H54 (cell line): ENCODE data around the gene CBX6.

ENCODE experiments used
- DNase-seq: peaks from one replicate; pipeline ENCODE4 v3.0.0; 2011; ENCODE audit warnings: low spot score, mixed read lengths; ENCODE audit not compliant: insufficient read length
- FAIRE-seq: peaks from 3 replicates; lab custom pipeline; 2011; peaks lifted over from hg19 to GRCh38; lab: Jason Lieb, UNC
- POLR2A ChIP-seq: IDR thresholded peaks from 2 replicates; pipeline ENCODE4 v1.6.1; 2011; ENCODE audit warnings: low read depth, mild to moderate bottlenecking, low read length

CBX6 gene

DNA sequence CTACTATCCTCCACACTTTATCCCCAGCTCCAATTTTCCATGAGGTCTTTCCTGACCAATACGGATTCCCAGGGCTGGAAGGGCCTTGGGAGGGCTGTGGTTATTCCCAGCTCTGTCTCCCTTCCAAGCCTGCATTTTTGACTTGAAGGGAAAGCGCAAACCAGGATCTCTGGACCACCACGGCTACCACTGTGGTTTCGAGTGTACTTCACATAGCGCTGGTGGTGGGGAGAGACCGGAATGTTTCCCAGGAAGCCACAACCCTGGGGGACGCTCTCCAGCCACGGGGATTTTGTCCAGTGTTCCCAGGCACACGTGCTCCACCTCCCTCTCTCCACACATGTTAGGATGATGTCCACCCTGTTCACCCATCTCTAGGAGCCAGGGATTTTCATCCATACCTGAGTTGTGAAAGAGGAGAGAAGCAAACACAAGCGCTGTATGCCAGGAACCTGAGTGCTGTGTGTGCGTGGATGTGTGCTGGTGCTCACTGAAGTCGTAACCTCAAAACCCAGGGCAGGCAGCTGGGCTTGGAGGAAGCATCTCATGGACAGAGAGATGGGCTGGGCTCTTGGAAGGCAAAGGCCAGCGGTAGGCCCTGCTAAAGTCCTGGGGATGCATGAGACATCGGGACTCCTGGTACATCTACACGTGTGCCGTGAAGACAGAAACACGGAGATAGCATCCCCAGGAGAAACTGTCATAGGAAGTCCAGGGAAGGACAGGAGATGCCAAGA, 26.8 kb downstream of the CBX6 start:
- DNase-seq (no peak), FAIRE-seq (no peak)
- no peak for TF ChIP-seq POLR2A

DNA sequence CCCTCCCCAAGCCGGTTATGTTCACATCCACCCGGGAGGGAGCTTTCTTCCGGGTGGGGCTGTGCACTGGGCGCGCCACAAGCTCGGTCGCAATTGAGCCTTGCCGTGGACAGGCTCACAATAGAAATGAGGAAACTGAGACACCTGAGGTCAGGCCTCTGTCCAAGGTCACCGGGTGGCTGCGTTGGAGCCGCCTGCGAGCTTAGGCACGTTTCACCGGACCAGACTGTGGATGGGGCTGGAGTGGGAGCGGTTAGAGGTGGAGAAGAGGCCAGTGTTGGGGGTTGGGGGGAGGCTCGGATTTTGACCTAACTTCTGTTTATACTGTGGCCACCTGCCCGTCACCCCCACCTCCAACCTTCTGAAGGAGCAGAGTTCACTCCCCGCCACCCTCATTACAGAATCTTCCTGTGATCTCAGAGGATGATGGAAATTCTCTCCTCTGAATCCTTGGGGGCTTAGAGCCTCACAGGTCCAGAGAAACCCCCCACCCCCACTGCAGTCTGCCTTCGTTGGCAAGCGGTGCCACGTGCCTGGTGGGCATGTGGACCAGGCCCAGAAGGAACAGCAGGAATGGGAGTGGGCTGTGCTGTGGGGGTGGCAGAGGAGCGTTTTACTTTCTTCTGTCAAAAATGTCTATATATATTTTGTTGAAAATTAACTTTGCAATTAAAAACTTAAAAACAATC, 27.6 kb downstream of the CBX6 start:
- no peak for TF ChIP-seq POLR2A
- FAIRE-seq = no peak
- DNase-seq = no peak

DNA sequence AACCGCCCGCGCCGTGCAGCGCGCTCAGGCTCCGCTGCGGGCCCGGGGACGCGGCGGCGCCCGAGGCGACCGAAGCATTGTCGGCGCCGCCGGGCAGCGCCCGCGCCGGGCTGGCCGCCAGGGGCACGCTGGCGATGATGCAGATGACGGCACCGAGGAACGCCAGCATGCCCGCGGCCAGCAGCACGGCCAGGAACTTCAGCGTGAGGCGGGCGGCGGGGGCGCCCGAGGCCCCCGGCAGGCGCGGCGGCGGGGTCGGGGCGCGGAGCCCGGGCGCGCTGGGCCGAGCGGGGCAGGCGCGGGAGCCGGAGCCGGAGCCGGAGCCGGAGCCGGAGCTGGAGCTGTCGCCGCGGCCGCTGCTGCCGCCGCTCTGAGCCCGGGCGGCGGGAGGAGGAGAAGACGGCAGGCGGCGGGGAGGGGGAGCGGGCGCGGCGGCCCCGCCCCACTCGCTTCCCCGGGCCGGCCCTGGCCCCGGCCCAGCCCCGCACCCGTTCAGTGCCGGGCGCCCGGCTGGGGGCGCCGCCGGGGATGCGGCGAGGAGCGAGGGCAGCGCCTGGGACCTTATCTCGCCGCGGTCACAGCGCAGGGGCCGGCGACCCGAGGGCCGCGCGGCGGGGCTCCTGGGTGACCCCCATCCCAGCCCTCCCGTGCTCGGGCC, 28.2 kb downstream of the CBX6 start, which contains the start of gene NPTXR:
TSS of gene NPTXR (minus strand) at position 372 of the 658 bp plus-strand sequence.
- TF ChIP-seq POLR2A = peak; percentile 42; the same call in 1 of the 2 replicates
- FAIRE-seq = no peak
- peak; percentile 62 for DNase-seq

DNA sequence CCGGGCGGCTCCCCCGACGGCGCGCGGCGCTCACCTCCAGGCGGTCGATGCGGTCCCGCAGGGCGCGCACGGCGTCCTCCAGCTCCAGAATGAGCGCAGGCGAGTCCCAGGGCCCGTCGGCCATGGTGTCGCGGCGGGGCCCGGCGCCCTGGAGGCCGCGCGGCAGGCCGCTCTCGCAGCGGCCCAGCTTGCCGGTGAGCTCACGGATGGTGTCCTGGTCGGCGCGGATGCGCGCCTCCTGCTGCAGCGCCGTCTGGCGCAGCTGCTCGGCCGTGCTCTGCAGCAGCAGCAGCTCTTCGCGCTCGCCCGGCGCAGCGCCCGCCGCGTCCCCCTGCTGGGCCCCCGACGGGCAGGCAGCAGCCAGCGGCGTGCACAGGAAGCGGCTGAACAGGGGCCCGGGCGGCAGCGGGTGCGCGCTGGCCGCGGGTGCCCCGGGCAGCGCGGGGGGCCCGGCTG, 28.8 kb downstream of the CBX6 start:
- FAIRE-seq = no peak
- peak; percentile 80 for DNase-seq

DNA sequence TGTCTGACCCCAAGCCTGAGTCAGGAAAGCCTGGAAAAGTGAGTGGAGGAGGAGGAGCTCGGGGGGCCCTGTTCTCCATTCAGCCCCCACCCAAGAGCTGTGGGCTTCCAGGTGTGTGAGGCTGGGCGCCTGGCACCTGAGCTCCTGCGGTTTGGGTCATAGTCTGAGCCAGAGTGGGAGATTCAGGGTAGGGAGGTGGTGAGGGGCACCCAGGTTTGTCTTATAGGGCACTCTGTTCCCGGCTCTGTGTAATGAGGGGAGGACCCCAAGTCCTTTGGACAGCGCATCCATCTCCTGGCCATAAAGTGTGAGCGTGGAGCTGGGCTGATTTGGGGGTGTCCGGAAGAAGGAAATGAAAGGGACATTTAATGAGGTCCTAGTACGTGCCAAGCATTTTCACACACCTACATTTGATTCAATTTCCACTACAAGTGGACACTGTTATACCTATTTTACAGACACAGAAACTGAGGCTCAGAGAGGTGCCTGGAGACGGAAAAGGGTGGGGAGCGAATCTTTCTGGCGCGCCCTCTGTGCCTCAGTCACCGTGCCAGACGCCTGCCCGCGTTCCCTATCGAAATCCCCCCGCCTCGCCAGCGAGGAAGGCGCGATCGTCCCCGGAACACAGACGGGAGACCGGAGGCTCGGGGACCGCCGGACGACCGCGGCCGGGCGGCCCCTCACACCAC, 29.4 kb downstream of the CBX6 start:
- DNase-seq = no peak
- TF ChIP-seq POLR2A = no peak
- FAIRE-seq = no peak

More for the DNA sequence above, 28.8 kb downstream of the CBX6 start:
- TF ChIP-seq POLR2A = no peak; the same call in 1 of the 2 replicates

DNA sequence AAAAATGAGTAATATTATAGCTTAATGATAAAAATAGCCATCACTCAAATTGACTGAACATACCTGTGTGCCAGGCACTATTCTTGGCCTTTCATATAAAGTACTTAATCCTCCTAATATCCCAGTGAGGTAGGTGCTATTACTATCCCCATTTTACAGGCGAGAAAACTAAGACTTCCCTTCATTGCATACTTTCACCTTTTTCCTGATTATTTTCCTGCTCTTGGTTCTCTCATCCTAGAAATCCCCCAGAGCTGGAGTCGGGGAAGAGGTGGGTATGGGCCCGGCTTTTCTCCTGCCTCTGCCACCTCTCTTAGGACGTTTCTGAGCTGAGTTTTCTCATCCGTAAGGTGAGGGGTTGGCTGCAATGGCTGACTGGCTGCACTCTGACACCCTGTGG, 30.4 kb downstream of the CBX6 start:
- no peak for FAIRE-seq
- no peak for DNase-seq
- TF ChIP-seq POLR2A = no peak

DNA sequence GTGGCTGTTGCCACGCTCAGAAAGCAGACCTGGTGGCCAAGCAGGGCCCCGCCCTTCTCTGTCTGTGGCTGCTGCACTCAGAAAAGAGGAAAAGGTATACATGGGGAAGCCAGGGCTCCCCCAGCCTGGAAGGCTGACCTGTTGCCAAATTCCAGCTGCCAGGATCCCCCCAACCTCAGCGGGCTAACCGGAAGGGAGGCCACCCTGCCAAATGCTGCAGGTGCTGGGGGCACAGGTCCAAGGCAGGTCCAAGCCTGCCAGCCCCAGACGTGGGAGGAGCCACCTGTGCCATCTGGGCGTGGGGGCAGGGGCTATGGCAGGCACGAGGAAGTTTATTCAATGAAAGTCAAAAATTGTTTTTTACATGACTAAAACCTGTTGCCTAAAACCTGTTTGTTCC, 30.8 kb downstream of the CBX6 start:
- DNase-seq (no peak), FAIRE-seq (no peak)
- TF ChIP-seq POLR2A = no peak

DNA sequence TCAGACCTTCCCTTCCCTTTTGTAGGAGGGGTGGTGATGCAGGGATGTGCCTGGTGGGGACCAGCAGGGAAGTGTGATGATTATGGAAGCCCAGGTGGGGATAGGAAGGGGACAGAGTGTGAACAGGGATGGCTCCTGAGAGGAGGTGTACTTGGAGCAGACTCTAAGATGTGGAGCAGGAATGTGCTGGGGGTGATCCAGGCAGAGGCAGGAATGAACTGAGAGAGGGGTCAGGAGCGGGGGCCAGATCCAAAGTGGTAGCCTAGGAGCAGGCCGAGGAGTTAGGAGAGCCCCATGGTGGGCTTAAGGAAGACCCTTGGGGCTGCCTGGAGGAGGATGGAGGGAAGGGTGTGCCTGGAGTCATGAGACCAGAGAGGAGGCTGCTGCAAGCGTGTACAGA, 31.9 kb downstream of the CBX6 start:
- FAIRE-seq (no peak), DNase-seq (no peak)
- no peak for TF ChIP-seq POLR2A

DNA sequence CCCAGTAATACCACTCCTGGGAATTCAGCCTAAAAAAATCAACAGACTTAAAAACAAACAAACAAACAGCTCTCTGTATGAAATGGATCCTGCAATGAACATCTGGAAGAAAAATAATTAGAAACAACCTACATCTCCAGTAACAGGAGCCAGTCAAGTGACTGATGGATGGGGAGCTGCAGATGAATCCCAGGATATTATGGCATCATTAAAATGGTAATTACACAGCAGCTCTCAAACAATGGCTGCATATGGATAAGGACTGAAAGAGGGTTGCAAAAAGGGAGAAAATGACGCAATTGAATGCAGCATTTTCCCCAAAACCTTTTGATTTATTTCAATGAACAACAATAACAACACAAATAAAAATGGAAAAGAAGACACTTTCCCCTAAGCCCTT, 32.3 kb downstream of the CBX6 start:
- DNase-seq = no peak
- FAIRE-seq = no peak
- TF ChIP-seq POLR2A = no peak

DNA sequence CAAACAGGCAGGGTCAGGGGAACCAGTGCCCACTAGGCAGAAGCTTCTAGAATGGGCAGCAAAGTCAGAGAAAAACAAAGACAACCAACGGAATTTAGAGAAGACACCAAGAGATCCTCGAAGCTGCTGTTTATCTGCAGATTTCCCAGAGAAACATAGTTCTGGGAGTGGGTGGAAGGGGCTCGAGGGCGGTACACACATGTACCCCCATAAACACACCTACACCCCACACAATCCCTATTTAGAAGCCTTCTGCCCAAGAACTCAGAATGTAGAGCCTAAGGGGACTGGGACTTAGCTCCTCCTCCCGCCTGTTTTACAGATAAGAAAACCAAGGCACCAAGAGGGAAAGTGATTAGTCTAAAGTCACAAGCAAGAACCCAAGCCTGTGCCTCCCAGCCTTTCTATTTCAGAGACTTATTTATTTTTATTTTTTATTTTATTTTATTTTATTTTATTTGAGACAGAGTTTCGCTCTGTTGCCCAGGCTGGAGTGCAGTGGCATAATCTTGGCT, 34.5 kb downstream of the CBX6 start:
- no peak for TF ChIP-seq POLR2A
- DNase-seq = no peak
- no peak for FAIRE-seq

DNA sequence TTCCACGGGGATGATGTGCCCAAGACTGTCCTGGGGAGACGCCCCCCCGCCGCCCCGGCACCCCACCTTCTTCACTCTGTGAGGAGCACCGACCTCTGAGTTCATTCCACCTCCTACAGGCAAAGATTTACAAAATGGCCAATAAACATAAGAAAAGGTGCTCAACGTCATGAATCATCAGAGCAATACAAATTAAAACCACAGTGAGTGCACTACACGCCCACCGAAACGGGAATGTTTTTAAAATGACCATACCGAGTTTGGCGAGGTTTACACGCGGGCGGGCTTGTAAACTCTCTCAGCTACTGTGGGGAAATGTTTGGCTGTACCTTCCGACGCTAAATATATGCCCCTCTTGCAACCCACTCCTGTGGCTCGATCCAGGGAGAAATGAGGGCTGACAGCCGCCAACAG, 36.1 kb downstream of the CBX6 start:
- no peak for TF ChIP-seq POLR2A
- peak; percentile 32 for DNase-seq
- FAIRE-seq = peak; percentile 33

DNA sequence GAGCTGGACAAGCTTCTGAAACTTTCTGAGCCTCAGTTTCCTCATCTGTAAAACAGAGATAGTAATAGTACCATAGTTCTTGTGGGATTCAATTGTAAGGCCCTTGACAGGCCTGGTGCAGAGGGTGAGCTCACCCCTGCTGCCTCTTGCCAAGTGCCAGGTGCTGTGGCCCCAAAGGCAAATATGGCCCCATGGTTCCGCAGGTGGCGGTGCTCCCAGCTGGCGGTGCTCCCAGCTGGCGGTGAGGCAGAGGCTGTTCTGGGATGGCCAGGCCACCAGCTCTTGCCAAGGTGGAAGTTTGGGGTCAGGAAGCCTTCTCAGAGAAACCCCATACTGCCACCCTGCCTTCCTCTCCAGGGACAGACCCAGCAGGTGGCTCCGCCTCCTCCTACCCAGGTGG, 37.0 kb downstream of the CBX6 start:
- FAIRE-seq = no peak
- TF ChIP-seq POLR2A = no peak
- DNase-seq = no peak

DNA sequence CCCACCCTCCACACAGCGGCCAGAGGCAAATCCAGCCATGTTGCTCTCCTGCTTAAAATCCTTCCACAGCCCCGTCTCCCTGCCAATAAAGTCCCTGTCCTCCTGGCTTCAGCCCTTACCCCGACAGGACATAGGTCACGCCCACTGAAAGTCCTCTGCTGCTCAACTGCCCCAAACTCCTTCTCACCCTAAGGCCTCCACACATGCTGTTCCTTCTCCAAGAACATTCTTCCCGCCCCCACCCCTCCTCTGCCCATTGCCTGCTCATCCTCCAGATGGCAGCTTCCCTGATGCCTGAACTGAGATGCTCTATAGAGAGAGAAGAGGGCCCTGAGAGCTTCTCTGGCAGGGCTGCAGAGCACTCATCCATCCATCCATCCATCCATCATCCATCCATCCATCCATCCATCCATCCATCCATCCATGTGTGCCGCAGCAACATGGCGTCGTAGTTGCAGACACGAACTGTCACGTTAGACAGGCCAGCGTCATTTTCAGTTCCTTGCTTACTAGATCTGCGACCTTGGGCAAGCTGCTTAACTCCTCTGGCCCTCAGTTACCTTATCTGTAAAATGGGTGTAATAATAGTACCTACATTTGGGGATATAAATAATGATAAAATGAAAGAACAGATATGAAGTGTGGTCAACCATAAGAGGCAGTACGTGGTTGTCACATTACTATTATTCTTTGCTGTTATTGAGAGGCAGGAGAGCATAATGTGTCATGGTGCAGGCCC, 37.6 kb downstream of the CBX6 start:
- FAIRE-seq (no peak), DNase-seq (no peak)
- TF ChIP-seq POLR2A = no peak
